ENCODE measurements around the gene ENOSF1.

DNA sequence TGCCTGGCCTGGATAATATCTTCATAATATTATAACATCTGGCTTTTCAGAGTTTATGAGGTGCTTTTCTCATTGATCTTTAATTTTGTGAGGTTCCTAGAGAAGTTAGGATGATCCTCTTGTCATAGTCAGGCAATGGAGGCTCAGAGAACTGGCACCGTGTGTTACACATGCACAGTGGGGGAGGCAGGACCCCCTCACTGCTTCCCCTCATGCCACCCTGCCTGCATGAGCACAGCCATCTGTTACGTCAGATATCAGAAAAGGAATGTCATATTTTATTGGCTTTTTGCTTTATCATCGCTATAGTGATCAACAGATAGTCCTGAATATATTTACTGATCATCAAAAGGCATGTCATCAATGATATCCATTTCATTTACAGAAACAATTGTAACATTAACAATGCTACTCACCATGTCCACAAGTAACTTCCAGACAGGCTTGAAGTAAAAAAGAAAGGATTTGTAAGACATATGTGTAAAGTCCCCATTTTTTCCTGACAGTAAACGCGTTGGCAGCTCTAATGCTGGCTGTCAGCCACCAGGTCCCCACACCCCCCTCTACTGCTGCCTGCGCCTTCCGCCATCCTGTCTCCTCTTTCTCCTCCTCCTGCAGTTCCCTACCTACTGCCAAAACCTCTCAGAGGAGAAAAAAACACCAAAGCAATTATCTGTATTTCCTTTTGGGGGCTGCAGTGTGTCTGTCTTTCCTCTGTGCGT, 18.8 kb downstream of the ENOSF1 start:
- TF ChIP-seq GATA2 (IDR thresholded peaks at IDR 0.05; ENCODE audit: low read depth, low read length) (no peak), GATA3 (IDR thresholded peaks at IDR 0.05; ENCODE audit: low read depth, low read length) (no peak)

All from SH-SY5Y (cell line).